Lower leg skin (tissue), 4 donors: Measurements from ENCODE around the gene SLC6A18. TPM values are rescaled to one million over a fixed set of nuclear protein-coding genes. Genes with fewer than 3 reads are reported as not detected.

Experiments
- DNase-seq, 2 donors: peaks; one replicate each; pipeline ENCODE4 v3.0.0-alpha.2; 2019; ENCODE audit warnings: low spot score in 2 of 2
- H3K4me3 ChIP-seq: fragments of 200-600 bp; sonication (generic); 2 replicates; pipeline ENCODE4 v1.5.1; 2017; ENCODE audit warnings: mild to moderate bottlenecking, low read depth; ENCODE audit not compliant: poor library complexity, severe bottlenecking
- CTCF ChIP-seq, 3 donors: fragments of 450-650 bp; IDR thresholded peaks; one replicate each; pipeline ENCODE4 v1.5.1; 2016; ENCODE audit warnings: antibody characterized with exemption in 3 of 3, mild to moderate bottlenecking in 3 of 3, moderate library complexity in 2 of 3
- POLR2A ChIP-seq, 2 donors: fragments of 450-650 bp; IDR thresholded peaks; one replicate each; pipeline ENCODE4 v1.6.1; 2016 to 2017; ENCODE audit warnings: antibody characterized with exemption in 2 of 2, mild to moderate bottlenecking in 1 of 2, moderate library complexity in 1 of 2
- WGBS, 2 donors: methylation state at CpG; one replicate each; pipeline ENCODE4 v1.1.5; 2018; 5-methylcytosine and 5-hydroxymethylcytosine counted together
- intact Hi-C: fragments of 100-400 bp; cut with DNase I; formaldehyde crosslinking; loops from one replicate; pipeline ENCODE4 v1.15.0; 2023; ENCODE audit warnings: low total_unique reads
- total RNA-seq, 4 donors: library from RNA; depleted of rRNA; stranded (reverse); fragments of >200 nt; gene quantifications; one replicate each; pipeline ENCODE4 v1.1.0, GENCODE V29; 2016

Gene SLC6A18
- total RNA-seq, 4 donors from 2014 or later = not detected

GRCh38 chr5:1185629-1186350 is 39.4 kb upstream of the SLC6A18 start:
- TF ChIP-seq POLR2A (IDR thresholded peaks at IDR 0.05) (no peak), CTCF (IDR thresholded peaks at IDR 0.05) (no peak)
- H3K4me3 ChIP-seq = no peak overlapping the region
- intact Hi-C loops = no loop called here
- no peak for DNase-seq
- WGBS, 2 donors = 69% methylated on average over 12 of the region's 12 CpGs

DNA sequence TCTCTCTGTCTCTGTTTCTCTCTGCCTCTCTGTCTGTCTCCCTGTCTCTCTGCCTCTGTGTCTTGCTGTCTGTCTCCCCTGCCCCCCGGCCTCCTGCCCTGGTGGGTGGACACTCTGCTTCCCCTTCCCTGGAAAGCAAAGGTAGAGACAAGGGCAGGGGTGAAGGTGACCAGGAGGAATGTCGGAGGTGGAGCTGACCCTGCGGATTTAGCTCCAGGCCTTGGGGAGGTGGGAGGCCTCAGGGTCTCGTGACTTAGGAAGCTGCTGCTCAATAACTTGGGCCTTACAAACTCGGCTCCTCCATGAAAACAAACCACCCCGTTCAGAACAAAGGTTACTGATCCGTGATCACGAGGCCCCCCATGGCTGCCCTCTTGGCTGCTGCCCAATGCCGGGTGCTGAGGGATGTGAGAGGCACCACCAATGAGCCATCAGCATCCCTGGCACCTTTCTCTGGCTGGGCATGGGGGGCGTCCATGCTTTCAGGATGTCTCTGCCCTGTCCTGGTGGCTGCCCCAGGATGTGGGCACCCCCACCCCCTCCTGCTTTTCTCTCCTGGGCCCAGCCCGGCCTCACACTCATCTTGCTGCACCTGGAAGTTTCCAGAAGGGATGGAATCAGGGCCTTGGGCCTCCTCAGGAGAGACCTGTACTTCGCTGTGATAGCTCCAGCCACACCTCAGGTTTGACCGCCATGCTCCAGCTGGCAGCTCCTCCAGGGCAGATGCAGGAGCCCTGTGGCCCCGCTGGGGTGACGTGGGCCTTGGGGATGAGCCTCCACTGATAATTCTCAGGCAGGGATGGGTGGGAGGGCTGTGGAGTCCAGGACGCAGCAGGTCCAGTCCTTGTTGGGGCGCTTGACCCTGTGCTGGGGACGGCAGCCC is 38.6 kb upstream of the SLC6A18 start:
- DNase-seq = no peak
- 66 to 72% methylated on average over 16 to 18 of the region's 18 CpGs for WGBS, 2 donors
- intact Hi-C loops = no loop called here
- TF ChIP-seq POLR2A (IDR thresholded peaks at IDR 0.05) = no peak
- no peak for TF ChIP-seq CTCF (IDR thresholded peaks at IDR 0.05)
- no peak overlapping the region for H3K4me3 ChIP-seq

DNA sequence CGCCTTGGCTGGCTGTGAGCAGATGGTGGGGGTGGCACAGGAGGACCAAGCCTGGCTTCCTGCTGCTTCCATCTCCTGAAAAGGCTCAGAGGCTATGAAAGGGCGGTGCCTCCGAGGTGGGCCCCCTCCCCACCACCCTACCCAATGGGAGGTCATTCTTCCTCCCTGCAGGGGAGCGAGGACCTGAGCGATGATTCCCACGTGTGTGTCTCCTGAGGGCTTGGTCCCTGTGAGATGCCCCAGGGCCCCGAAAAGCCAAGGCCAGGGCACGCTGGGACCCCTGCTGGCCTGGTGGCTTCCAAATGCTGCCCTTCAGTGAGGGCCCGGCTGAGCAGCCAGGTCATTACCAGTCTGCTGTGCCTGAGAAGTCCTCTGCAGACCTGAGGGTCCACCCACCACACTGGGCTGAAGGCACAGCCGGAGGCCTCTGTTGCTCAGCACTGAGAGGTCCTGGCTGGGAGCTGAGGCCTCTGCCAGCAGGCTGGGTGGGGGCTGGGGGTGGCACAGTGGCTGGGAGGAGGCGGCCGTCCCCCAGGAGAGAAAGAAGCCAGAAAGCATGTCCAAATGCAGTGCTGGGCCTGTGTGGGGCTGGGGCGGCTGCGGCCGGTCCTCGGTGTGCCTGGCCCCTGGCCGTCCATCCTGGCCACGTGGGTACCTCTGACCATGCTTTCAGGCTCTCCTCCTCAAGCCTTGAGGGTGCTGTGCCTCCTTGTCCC is 37.8 kb upstream of the SLC6A18 start:
- intact Hi-C loops = no loop called here
- no peak overlapping the region for H3K4me3 ChIP-seq
- 76 to 81% methylated on average over 7 to 13 of the region's 18 CpGs for WGBS, 2 donors

DNA sequence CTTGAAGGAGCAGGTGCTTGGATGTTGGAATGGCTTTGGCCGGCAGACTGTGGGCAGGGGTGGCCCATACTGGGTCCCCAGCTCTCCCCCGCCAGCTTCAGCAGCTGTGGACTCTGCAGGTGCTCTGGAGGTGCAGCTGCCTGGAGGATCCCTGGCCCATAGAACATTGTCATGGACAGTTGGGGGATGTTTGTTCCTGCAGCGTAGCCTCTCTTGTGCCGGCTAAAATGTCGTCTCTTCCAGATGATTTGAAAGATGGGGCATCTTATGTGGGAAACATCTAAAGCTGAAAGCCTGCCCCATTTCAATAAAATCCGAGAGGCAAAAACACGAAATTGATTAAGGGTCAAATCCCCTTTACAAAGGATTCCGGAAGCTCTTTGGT is 37.2 kb upstream of the SLC6A18 start:
- intact Hi-C loops = no loop called here
- 89 to 91% methylated on average over 7 to 8 of the region's 8 CpGs for WGBS, 2 donors
- no peak for DNase-seq
- no peak overlapping the region for H3K4me3 ChIP-seq
- TF ChIP-seq CTCF (IDR thresholded peaks at IDR 0.05) = no peak
- no peak for TF ChIP-seq POLR2A (IDR thresholded peaks at IDR 0.05)

More for the DNA sequence above, 37.8 kb upstream of the SLC6A18 start:
- no peak for TF ChIP-seq POLR2A (IDR thresholded peaks at IDR 0.05)
- no peak for TF ChIP-seq CTCF (IDR thresholded peaks at IDR 0.05)
- no peak for DNase-seq

DNA sequence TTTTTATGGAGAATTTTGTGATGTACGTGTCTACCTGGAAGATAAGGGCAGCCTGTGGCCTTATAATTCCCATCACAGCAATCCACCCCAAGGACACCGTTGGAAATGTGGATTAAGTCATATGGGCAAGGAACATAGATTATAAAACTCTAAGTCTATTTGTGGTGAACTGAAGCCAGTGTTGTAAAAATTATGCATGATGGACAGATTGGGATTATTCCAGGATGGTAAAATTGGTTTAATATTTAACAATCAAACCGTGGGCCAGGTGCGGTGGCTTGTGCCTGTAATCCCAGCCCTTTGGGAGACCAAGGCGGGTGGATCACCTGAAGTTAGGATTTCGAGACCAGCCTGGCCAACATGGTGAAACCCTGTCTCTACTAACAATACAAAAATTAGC is 36.7 kb upstream of the SLC6A18 start:
- TF ChIP-seq CTCF (IDR thresholded peaks at IDR 0.05) = no peak
- TF ChIP-seq POLR2A (IDR thresholded peaks at IDR 0.05) = no peak
- no peak overlapping the region for H3K4me3 ChIP-seq
- intact Hi-C loops = no loop called here
- WGBS, 2 donors = 50 to 53% methylated on average over 6 of the region's 6 CpGs
- DNase-seq = no peak
